ENCODE results near the gene KRTAP10-4.
"Not testable (repeated sequence)": the region's sequence is repeated elsewhere in the genome, so short reads cannot be mapped to it uniquely, and the experiment has no call there.

KRTAP10-4 gene

GRCh38 chr21:44603911-44604310 lies 30.4 kb downstream of the KRTAP10-4 start:
- H3K27me3 Mint-ChIP-seq: peaks cover 6% of the 10 kb centered on the region
- no peaks in the 10 kb centered on the region for H3K4me1 Mint-ChIP-seq (ENCODE audit: low read depth)
- H3K36me3 Mint-ChIP-seq (ENCODE audit: low read depth): no peaks in the 10 kb centered on the region
- H3K27ac Mint-ChIP-seq: no peak overlapping the region
- H3K9me3 Mint-ChIP-seq: peaks cover 8% of the 10 kb centered on the region
- H3K4me3 Mint-ChIP-seq: no peak overlapping the region

GRCh38 chr21:44606495-44606894 lies 33.0 kb downstream of the KRTAP10-4 start:
- no peak overlapping the region for H3K27ac Mint-ChIP-seq
- H3K4me3 Mint-ChIP-seq: no peak overlapping the region
- no peaks in the 10 kb centered on the region for H3K4me1 Mint-ChIP-seq (ENCODE audit: low read depth)
- H3K36me3 Mint-ChIP-seq (ENCODE audit: low read depth): peaks cover 6% of the 10 kb centered on the region
- peaks cover 6% of the 10 kb centered on the region for H3K27me3 Mint-ChIP-seq
- H3K9me3 Mint-ChIP-seq: peaks cover 27% of the 10 kb centered on the region

- Mint-ChIP-seq H3K4me3 (no peak overlapping the region), H3K36me3 (ENCODE audit: low read depth) (peaks cover 6% of the 10 kb centered on the region), H3K4me1 (ENCODE audit: low read depth) (no peaks in the 10 kb centered on the region), H3K27ac (no peak overlapping the region), H3K9me3 (peaks cover 29% of the 10 kb centered on the region), H3K27me3 (peaks cover 6% of the 10 kb centered on the region)
Observed at GRCh38 chr21:44609193-44609592, 35.7 kb downstream of the KRTAP10-4 start.

GRCh38 chr21:44610157-44610843 lies 36.8 kb downstream of the KRTAP10-4 start:
- not testable (repeated sequence) for H3K4me3 Mint-ChIP-seq

GRCh38 chr21:44611551-44611950 lies 38.0 kb downstream of the KRTAP10-4 start:
- Mint-ChIP-seq H3K4me3 (no peak overlapping the region), H3K27ac (no peak overlapping the region), H3K27me3 (no peaks in the 10 kb centered on the region), H3K4me1 (ENCODE audit: low read depth) (peaks cover 7% of the 10 kb centered on the region), H3K9me3 (peaks cover 29% of the 10 kb centered on the region), H3K36me3 (ENCODE audit: low read depth) (peaks cover 6% of the 10 kb centered on the region)

More at GRCh38 chr21:44610157-44610843, 36.8 kb downstream of the KRTAP10-4 start:
- H3K27me3 Mint-ChIP-seq; H3K4me1 Mint-ChIP-seq (ENCODE audit: low read depth); H3K27ac Mint-ChIP-seq; H3K36me3 Mint-ChIP-seq (ENCODE audit: low read depth): not testable (repeated sequence)
- peaks cover 29% of the 10 kb centered on the region for H3K9me3 Mint-ChIP-seq

- Mint-ChIP-seq H3K27me3 (no peaks in the 10 kb centered on the region), H3K4me1 (ENCODE audit: low read depth) (peaks cover 11% of the 10 kb centered on the region), H3K36me3 (ENCODE audit: low read depth) (peaks cover 6% of the 10 kb centered on the region), H3K27ac (no peak within 1 kb of the TSS), H3K4me3 (no peak within 1 kb of the TSS), H3K9me3 (peaks cover 29% of the 10 kb centered on the region)
Observed at GRCh38 chr21:44612029-44612486, 38.5 kb downstream of the KRTAP10-4 start, which contains the start of gene KRTAP10-8. KRTAP10-8 (plus strand) TSS chr21:44612079; CDS start chr21:44612101, 22 bp downstream.

- Mint-ChIP-seq H3K36me3 (ENCODE audit: low read depth) (peaks cover 6% of the 10 kb centered on the region), H3K4me3 (no peak overlapping the region), H3K27me3 (no peaks in the 10 kb centered on the region), H3K4me1 (ENCODE audit: low read depth) (peaks cover 17% of the 10 kb centered on the region), H3K9me3 (peaks cover 25% of the 10 kb centered on the region), H3K27ac (no peak overlapping the region)
Observed at GRCh38 chr21:44612669-44613229, 39.2 kb downstream of the KRTAP10-4 start.

- peaks cover 6% of the 10 kb centered on the region for H3K36me3 Mint-ChIP-seq (ENCODE audit: low read depth)
- no peaks in the 10 kb centered on the region for H3K27me3 Mint-ChIP-seq
- H3K4me1 Mint-ChIP-seq (ENCODE audit: low read depth): peaks cover 25% of the 10 kb centered on the region
- no peak overlapping the region for H3K4me3 Mint-ChIP-seq
- H3K27ac Mint-ChIP-seq: no peak overlapping the region
- peaks cover 29% of the 10 kb centered on the region for H3K9me3 Mint-ChIP-seq
Observed at GRCh38 chr21:44613386-44614155, 40.0 kb downstream of the KRTAP10-4 start.

- peaks cover 28% of the 10 kb centered on the region for H3K9me3 Mint-ChIP-seq
- H3K4me3 Mint-ChIP-seq: no peak overlapping the region
- no peaks in the 10 kb centered on the region for H3K27me3 Mint-ChIP-seq
- peaks cover 31% of the 10 kb centered on the region for H3K4me1 Mint-ChIP-seq (ENCODE audit: low read depth)
- H3K27ac Mint-ChIP-seq: no peak overlapping the region
- peaks cover 9% of the 10 kb centered on the region for H3K36me3 Mint-ChIP-seq (ENCODE audit: low read depth)
Observed at GRCh38 chr21:44614161-44614631, 40.7 kb downstream of the KRTAP10-4 start.

GRCh38 chr21:44614961-44615391 lies 41.4 kb downstream of the KRTAP10-4 start:
- no peaks in the 10 kb centered on the region for H3K27me3 Mint-ChIP-seq
- H3K36me3 Mint-ChIP-seq (ENCODE audit: low read depth): peaks cover 11% of the 10 kb centered on the region
- peaks cover 39% of the 10 kb centered on the region for H3K4me1 Mint-ChIP-seq (ENCODE audit: low read depth)
- H3K27ac Mint-ChIP-seq: no peak overlapping the region
- H3K4me3 Mint-ChIP-seq: no peak overlapping the region
- peaks cover 27% of the 10 kb centered on the region for H3K9me3 Mint-ChIP-seq

GRCh38 chr21:44615466-44615865 lies 41.9 kb downstream of the KRTAP10-4 start:
- H3K27ac Mint-ChIP-seq: no peak overlapping the region
- peaks cover 42% of the 10 kb centered on the region for H3K4me1 Mint-ChIP-seq (ENCODE audit: low read depth)
- no peaks in the 10 kb centered on the region for H3K27me3 Mint-ChIP-seq
- peaks cover 31% of the 10 kb centered on the region for H3K9me3 Mint-ChIP-seq
- no peak overlapping the region for H3K4me3 Mint-ChIP-seq
- H3K36me3 Mint-ChIP-seq (ENCODE audit: low read depth): peaks cover 15% of the 10 kb centered on the region

GRCh38 chr21:44615911-44616590 lies 42.5 kb downstream of the KRTAP10-4 start:
- no peak overlapping the region for H3K27ac Mint-ChIP-seq
- peaks cover 19% of the 10 kb centered on the region for H3K36me3 Mint-ChIP-seq (ENCODE audit: low read depth)
- peaks cover 42% of the 10 kb centered on the region for H3K4me1 Mint-ChIP-seq (ENCODE audit: low read depth)
- peaks cover 32% of the 10 kb centered on the region for H3K9me3 Mint-ChIP-seq
- H3K27me3 Mint-ChIP-seq: no peaks in the 10 kb centered on the region
- no peak overlapping the region for H3K4me3 Mint-ChIP-seq

GRCh38 chr21:44616591-44616926 lies 43.0 kb downstream of the KRTAP10-4 start:
- Mint-ChIP-seq H3K4me3 (no peak overlapping the region), H3K9me3 (peaks cover 27% of the 10 kb centered on the region), H3K27ac (no peak overlapping the region), H3K36me3 (ENCODE audit: low read depth) (peaks cover 19% of the 10 kb centered on the region), H3K27me3 (no peaks in the 10 kb centered on the region), H3K4me1 (ENCODE audit: low read depth) (peaks cover 42% of the 10 kb centered on the region)

- no peak overlapping the region for H3K27ac Mint-ChIP-seq
- no peaks in the 10 kb centered on the region for H3K27me3 Mint-ChIP-seq
- no peak overlapping the region for H3K4me3 Mint-ChIP-seq
- H3K9me3 Mint-ChIP-seq: peaks cover 26% of the 10 kb centered on the region
- peaks cover 42% of the 10 kb centered on the region for H3K4me1 Mint-ChIP-seq (ENCODE audit: low read depth)
- peaks cover 19% of the 10 kb centered on the region for H3K36me3 Mint-ChIP-seq (ENCODE audit: low read depth)
Observed at GRCh38 chr21:44617071-44617501, 43.6 kb downstream of the KRTAP10-4 start.
